ENCODE results near the gene ADRM1. TPM values are rescaled to one million over a fixed set of nuclear protein-coding genes. Genes with fewer than 3 reads are reported as not detected.

Gene ADRM1
- total RNA-seq, 4 donors from 2014 or later: 127 to 184 (median 173) TPM

- H3K27ac ChIP-seq (replicated peaks in 1 of 4): no peak overlapping the region
- no peak for TF ChIP-seq CTCF (IDR thresholded peaks at IDR 0.05)
- H3K36me3 ChIP-seq: peaks cover 78 to 100% (median 100%) of the 10 kb centered on the region in 4 donors
- intact Hi-C loops (cut with DNase I): no loop called here
- no peak for DNase-seq (ENCODE audit: extremely low spot score)
- H3K9me3 ChIP-seq: no peaks in the 10 kb centered on the region
- H3K4me1 ChIP-seq: no peaks in the 10 kb centered on the region
- no peaks in the 10 kb centered on the region for H3K27me3 ChIP-seq
- WGBS: 88% methylated on average over 18 of the region's 30 CpGs
- no peak overlapping the region for H3K4me3 ChIP-seq
Measured at GRCh38 chr20:62326959-62327725, 24.3 kb downstream of the ADRM1 start.

- H3K36me3 ChIP-seq: peaks cover 80 to 100% (median 100%) of the 10 kb centered on the region in 4 donors
- TF ChIP-seq EP300 (IDR thresholded peaks at IDR 0.05) (no peak), CTCF (IDR thresholded peaks at IDR 0.05) (no peak), POLR2A (IDR thresholded peaks at IDR 0.05; ENCODE audit: low read depth) (no peak), POLR2AphosphoS5 (IDR thresholded peaks at IDR 0.05) (no peak)
- 79% methylated on average over 10 of the region's 33 CpGs for WGBS
Measured at GRCh38 chr20:62327726-62328495, 25.1 kb downstream of the ADRM1 start.

GRCh38 chr20:62328684-62329388 is 26.0 kb downstream of the ADRM1 start:
- Histone ChIP-seq H3K4me3 (no peak overlapping the region), H3K9me3 (no peaks in the 10 kb centered on the region), H3K27me3 (no peaks in the 10 kb centered on the region), H3K27ac (replicated peaks in 1 of 4) (no peak overlapping the region), H3K4me1 (no peaks in the 10 kb centered on the region), H3K36me3 (peaks cover 82 to 100% (median 100%) of the 10 kb centered on the region in 4 donors)
- DNase-seq (ENCODE audit: extremely low spot score): no peak
- WGBS: 88% methylated on average over 26 of the region's 26 CpGs
- intact Hi-C loops (cut with DNase I): no loop called here
- TF ChIP-seq EP300 (IDR thresholded peaks at IDR 0.05): no peak
- no peak for TF ChIP-seq POLR2A (IDR thresholded peaks at IDR 0.05; ENCODE audit: low read depth)
- TF ChIP-seq POLR2AphosphoS5 (IDR thresholded peaks at IDR 0.05): no peak
- no peak for TF ChIP-seq CTCF (IDR thresholded peaks at IDR 0.05)

More at GRCh38 chr20:62327726-62328495, 25.1 kb downstream of the ADRM1 start:
- no peak for DNase-seq (ENCODE audit: extremely low spot score)
- Histone ChIP-seq H3K9me3 (no peaks in the 10 kb centered on the region), H3K4me1 (no peaks in the 10 kb centered on the region), H3K27ac (replicated peaks in 1 of 4) (no peak overlapping the region), H3K4me3 (no peak overlapping the region), H3K27me3 (no peaks in the 10 kb centered on the region)
- intact Hi-C loops (cut with DNase I): no loop called here

- Histone ChIP-seq H3K36me3 (peaks cover 86 to 100% (median 100%) of the 10 kb centered on the region in 4 donors), H3K4me3 (no peak overlapping the region), H3K27ac (replicated peaks in 1 of 4) (no peak overlapping the region), H3K9me3 (no peaks in the 10 kb centered on the region), H3K27me3 (no peaks in the 10 kb centered on the region), H3K4me1 (no peaks in the 10 kb centered on the region)
- intact Hi-C loops (cut with DNase I): no loop called here
- DNase-seq (ENCODE audit: extremely low spot score): no peak
- 88% methylated on average over 16 of the region's 37 CpGs for WGBS
- TF ChIP-seq POLR2A (IDR thresholded peaks at IDR 0.05; ENCODE audit: low read depth): no peak
- no peak for TF ChIP-seq CTCF (IDR thresholded peaks at IDR 0.05)
- TF ChIP-seq EP300 (IDR thresholded peaks at IDR 0.05): no peak
- TF ChIP-seq POLR2AphosphoS5 (IDR thresholded peaks at IDR 0.05): no peak
Measured at GRCh38 chr20:62329389-62330377, 26.9 kb downstream of the ADRM1 start.

Measured in esophagus muscularis mucosa (tissue), 4 donors.